HepG2 (cell line): ENCODE results near the gene ZNF3. TPM values are rescaled to one million over a fixed set of nuclear protein-coding genes. Genes with fewer than 3 reads are reported as not detected.

Experiments
- ARHGAP35 ChIP-seq: sonication (generic); formaldehyde crosslinking; IDR thresholded peaks from 2 replicates; pipeline ENCODE4 v1.9.0; 2022; ENCODE audit warnings: mild to moderate bottlenecking, inconsistent platforms, moderate library complexity, missing genetic modification reagents, borderline replicate concordance
- CBX5 ChIP-seq: sonication (generic); formaldehyde crosslinking; IDR thresholded peaks from 2 replicates; pipeline ENCODE4 v1.4.0; 2020; ENCODE audit warnings: missing genetic modification reagents, borderline replicate concordance
- EP300 ChIP-seq, 3 experiments: sonication (generic) in 1 of 3; formaldehyde crosslinking in 1 of 3; IDR thresholded peaks; 2 replicates each; pipeline versions ENCODE4 v1.5.1 to v1.6.1; 2011 to 2020; ENCODE audit warnings: low read depth in 2 of 3, low read length in 2 of 3, borderline replicate concordance in 1 of 3, improper control_type of control experiment in 1 of 3, mild to moderate bottlenecking in 1 of 3, missing genetic modification reagents in 1 of 3, moderate library complexity in 1 of 3
- GZF1 ChIP-seq: sonication (generic); formaldehyde crosslinking; IDR thresholded peaks from 2 replicates; pipeline ENCODE4 v1.5.1; 2020; ENCODE audit warnings: mild to moderate bottlenecking, missing genetic modification reagents
- NFKBIZ ChIP-seq: IDR thresholded peaks from 2 replicates; pipeline ENCODE4 v1.6.1; 2018; ENCODE audit warnings: missing genetic modification reagents, missing compliant biosample characterization
- PCBP1 ChIP-seq: fragments of 200-400 bp; formaldehyde crosslinking; IDR thresholded peaks from 2 replicates; pipeline ENCODE4 v1.6.1; 2017; ENCODE audit warnings: mild to moderate bottlenecking, low read depth, low read length, borderline replicate concordance
- RBAK ChIP-seq: sonication (generic); formaldehyde crosslinking; IDR thresholded peaks from 2 replicates; pipeline ENCODE4 v1.5.1; 2020; ENCODE audit warnings: mild to moderate bottlenecking, missing genetic modification reagents
- SP140L ChIP-seq: sonication (generic); formaldehyde crosslinking; IDR thresholded peaks from 2 replicates; pipeline ENCODE4 v1.4.0; 2020; ENCODE audit warnings: missing genetic modification reagents, borderline replicate concordance
- THAP7 ChIP-seq: sonication (generic); formaldehyde crosslinking; IDR thresholded peaks from 2 replicates; pipeline ENCODE4 v1.8.1; 2023; ENCODE audit warnings: mild to moderate bottlenecking, missing genetic modification reagents
- ZBTB4 ChIP-seq: sonication (generic); formaldehyde crosslinking; IDR thresholded peaks from 2 replicates; pipeline ENCODE4 v1.4.0; 2020; ENCODE audit warnings: missing genetic modification reagents, mild to moderate bottlenecking, borderline replicate concordance
- ZNF142 ChIP-seq: sonication (generic); formaldehyde crosslinking; IDR thresholded peaks from 2 replicates; pipeline ENCODE4 v1.4.0; 2020; ENCODE audit warnings: missing genetic modification reagents
- ZNF230 ChIP-seq: sonication (generic); formaldehyde crosslinking; IDR thresholded peaks from 2 replicates; pipeline ENCODE4 v1.4.0; 2020; ENCODE audit warnings: mild to moderate bottlenecking, missing genetic modification reagents
- ZNF24 ChIP-seq: fragments of 450-650 bp; IDR thresholded peaks from 2 replicates; pipeline ENCODE4 v1.6.1; 2017; ENCODE audit warnings: antibody characterized with exemption, mild to moderate bottlenecking
- ZNF468 ChIP-seq: sonication (generic); formaldehyde crosslinking; IDR thresholded peaks from 2 replicates; pipeline ENCODE4 v1.8.0; 2022; ENCODE audit warnings: mild to moderate bottlenecking, moderate library complexity, missing genetic modification reagents
- ZNF619 ChIP-seq: sonication (generic); formaldehyde crosslinking; IDR thresholded peaks from 2 replicates; pipeline ENCODE4 v1.4.0; 2020; ENCODE audit warnings: mild to moderate bottlenecking, missing genetic modification reagents
- ZNF674 ChIP-seq: sonication (generic); formaldehyde crosslinking; IDR thresholded peaks from 2 replicates; pipeline ENCODE4 v1.5.0; 2020; ENCODE audit warnings: low read depth, mild to moderate bottlenecking, missing genetic modification reagents
- ZNF746 ChIP-seq: sonication (generic); formaldehyde crosslinking; IDR thresholded peaks from 2 replicates; pipeline ENCODE4 v1.8.0; 2022; ENCODE audit warnings: mild to moderate bottlenecking, missing genetic modification reagents
- ZNF768 ChIP-seq: sonication (generic); formaldehyde crosslinking; IDR thresholded peaks from 2 replicates; pipeline ENCODE4 v1.4.0; 2020; ENCODE audit warnings: missing genetic modification reagents
- polyA plus RNA-seq, 8 experiments: library from polyadenylated mRNA; depleted of rRNA in 3 of 8; stranded (reverse) in 7 of 8; unstranded in 1 of 8; fragments of >200 nt; fragmentation: Illumina TruSeq in 4 of 8; extraction: Trizol in 4 of 8; gene quantifications; 2 replicates each; pipeline versions ENCODE4 v1.2.1 to v1.2.3, GENCODE V29; 2011 to 2016; ENCODE audit warnings: low read depth in 4 of 8, missing spikeins in 1 of 8, mixed read lengths in 1 of 8; ENCODE audit not compliant: insufficient read depth in 1 of 8
- total RNA-seq, 5 experiments: library from RNA; depleted of rRNA; stranded (reverse); fragments of >200 nt; fragmentation: Illumina TruSeq; extraction: Trizol; gene quantifications; 2 replicates each; pipeline ENCODE4 v1.2.3, GENCODE V29; 2016; ENCODE audit warnings: low read depth in 1 of 5

Gene ZNF3
- total and polyA plus RNA-seq, 2 of the 13 experiments (the other 11 are each of a cell fraction or from before 2014, with no cell fraction given) = 33.7 to 56.9 TPM

- TF ChIP-seq THAP7 (no peak), ZNF142 (CRISPR knock-in tag) (peak; percentile 26; the same call in 1 of the 2 replicates), SP140L (CRISPR knock-in tag) (no peak), CBX5 (CRISPR knock-in tag) (no peak; the same call in 1 of the 2 replicates), EP300 (IDR thresholded peaks at IDR 0.05; ENCODE audit: low read depth in 2 of 2, low read length in 2 of 2) (peak in 1 of 2 experiments; percentile 100; a peak in 1 of 4 replicates), EP300 (CRISPR knock-in tag; IDR thresholded peaks at IDR 0.05; ENCODE audit: borderline replicate concordance) (peak; percentile 8; the same call in 1 of the 2 replicates), ZNF768 (CRISPR knock-in tag) (peak; percentile 48; the same call in 1 of the 2 replicates), ZNF468 (no peak), ZNF746 (CRISPR knock-in tag) (no peak; the same call in 1 of the 2 replicates), PCBP1 (no peak), ZNF230 (CRISPR knock-in tag) (no peak; the same call in 1 of the 2 replicates), ZNF24 (no peak), ARHGAP35 (CRISPR knock-in tag) (no peak; the same call in 1 of the 2 replicates), GZF1 (no peak; the same call in 1 of the 2 replicates), ZNF674 (CRISPR knock-in tag) (no peak), RBAK (no peak), ZNF619 (CRISPR knock-in tag) (no peak), ZBTB4 (no peak), NFKBIZ (CRISPR knock-in tag) (no peak; the same call in 1 of the 2 replicates)
Observed at GRCh38 chr7:100119072-100119969, 37.8 kb upstream of the ZNF3 start, which contains the start of the genes CNPY4 and TAF6 (continued).
